ENCODE measurements around the gene INAFM1.

The INAFM1 gene

DNA sequence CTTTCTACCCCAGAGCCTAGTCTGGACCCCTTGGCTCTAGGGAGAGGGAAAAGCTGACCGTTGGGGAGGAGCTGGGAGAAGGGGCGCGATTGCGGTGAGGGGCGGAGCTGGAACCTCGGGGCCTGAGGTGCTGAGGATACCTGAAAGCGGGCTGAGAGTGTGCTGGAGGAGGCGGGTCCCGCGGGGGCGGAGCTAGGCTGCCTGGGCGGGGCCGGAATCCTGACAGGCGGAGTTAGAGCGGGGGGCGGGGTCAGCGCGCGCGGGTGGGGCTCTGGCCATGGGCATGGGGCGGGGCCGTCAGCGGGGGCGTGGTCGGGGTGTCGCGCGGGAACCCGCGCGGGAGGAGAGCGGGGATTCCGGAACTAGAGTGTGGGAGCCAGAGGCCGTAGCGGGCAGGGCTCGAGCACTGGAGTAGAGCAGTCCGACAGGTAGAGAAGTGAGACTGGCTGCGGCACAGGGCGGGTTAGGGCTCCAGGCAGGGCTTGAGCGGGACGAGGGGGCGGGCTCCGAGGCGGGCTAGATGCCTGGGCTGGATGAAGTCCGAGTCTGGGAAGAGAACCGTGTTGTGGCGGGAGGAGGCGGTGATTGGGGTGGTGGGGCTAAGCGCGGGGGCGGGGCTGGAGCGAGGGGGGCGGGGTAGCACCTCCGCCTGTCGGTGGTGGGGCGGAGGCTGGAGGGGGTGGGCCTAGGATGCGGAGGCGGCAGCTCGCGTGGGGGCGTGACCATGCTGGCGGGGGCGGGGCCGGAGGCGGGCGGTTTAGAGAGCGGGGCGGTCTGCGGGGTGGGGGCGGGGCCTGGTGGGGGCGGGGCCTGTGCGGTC, at the start of gene INAFM1:
Gene INAFM1, plus strand, starts transcription at position 815 of the 820 bp plus-strand sequence. CDS start 35 bp downstream, outside the sequence.
- peak; percentile 86 for DNase-seq

DNA sequence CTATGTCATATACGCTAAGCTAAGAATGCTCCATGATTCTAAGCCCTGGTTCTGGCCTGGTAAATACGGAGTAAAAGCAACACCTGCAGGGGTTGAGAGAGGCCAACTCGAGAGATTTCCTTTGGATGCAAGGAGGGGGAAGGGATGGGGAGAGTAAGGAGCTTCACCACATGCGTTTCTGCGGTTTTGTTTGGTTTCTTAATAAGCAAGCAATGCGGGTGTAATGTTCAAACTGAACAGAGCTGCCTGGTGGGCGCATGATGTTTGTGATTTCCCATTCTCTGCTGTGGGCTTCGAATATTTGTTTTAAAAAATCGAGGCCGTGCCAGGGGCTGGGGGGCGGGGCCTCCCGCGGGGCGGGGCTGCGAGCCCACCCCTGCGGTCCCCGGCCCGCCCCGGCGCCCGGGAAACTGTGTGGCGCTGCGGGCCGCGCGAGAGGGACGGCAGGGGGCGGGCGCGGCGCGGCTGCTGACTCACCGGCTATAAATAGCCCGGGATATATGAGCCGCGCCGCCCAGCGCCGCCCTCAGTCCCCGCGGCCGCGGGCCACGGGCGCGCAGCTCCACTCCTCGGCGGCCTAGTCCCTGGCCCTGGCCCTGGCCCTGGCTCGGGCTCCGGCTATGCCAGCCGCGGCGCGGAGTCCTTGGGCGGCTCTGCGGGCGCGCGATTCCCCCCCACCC, 48.8 kb upstream of the INAFM1 start:
- peak; percentile 73 for DNase-seq

DNA sequence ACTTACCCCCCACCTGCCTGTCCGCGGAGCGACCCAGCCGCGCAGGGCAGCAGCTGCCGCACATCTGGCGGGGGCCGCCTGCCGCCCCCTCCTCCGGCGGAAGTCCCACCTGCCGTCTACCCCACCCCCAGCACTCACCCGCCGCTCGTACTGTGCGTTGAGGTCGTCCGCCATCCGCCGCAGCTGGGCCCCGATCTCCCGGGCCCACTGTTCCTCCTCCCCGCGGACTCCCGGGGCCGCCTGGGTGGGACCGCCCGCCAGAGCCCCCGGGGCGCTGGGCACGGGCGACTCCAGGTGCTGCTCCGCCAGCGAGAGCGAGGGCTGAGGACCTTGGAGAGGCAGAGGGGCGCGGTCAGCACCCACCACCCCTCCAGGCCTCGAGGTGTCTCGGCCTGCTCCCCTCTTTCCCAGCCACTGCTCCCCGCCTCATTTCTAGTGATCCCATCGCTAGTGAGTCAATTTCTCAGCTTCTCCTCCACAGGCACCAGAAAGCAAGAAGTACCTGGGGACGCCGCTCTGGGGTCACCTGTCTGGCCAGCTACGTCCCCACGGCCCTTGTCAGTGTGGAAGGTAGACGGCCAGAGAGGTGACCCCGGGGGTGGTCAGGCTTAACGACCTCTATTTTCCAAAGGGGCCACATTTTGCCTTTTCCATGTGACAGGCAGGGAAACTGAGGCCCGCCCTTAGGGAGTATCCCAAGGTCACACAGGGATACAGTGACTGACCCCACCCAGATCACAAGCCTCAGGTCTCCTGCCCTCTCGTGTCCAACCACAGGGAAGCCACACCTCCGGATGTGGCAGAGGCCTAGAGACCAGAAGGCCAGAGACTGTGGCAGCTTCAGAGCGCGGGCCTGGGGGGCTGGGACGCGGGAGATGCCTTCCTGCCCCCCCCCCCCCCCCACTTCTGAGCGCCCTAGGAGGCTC, 48.0 kb upstream of the INAFM1 start:
- DNase-seq, result peak; percentile 81

DNA sequence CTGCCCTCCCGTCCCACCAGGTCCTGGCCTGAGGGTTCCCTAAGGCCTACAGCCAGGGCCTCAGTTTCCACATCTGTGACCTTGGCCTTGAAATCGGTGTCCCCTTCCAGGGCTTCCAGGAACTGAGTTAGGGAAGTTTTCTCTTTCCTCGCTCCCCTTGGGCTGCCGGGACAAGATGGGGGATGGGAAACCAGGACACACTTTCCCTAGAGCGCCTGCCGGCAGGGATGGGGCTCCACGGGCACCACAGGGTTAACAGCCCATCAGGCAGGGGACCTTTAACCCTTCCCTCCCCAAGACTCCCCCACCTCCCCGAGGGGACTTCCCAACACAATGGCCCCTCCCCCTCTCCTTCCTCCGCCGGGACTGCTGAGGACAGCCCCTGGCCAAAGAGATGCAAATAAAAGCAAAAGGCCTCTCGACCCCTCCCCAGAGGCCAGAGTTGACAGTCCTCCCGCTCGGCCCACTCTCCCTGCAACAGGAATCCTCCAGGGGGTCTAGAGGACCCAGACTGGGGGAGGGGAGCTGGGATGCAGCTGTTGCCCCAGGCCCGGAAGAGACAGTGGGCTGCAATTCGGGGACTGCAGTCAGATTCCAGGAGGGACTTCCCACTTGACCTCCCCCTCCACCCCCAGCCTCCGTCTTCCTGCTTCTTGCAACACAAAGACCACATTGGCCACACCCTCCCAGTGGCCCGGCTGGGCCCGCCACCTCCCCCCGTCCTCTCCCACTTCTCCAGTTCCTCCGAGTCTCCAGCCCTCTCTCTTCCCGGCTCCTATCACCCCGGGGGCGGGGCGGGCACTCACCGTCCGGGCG, 47.1 kb upstream of the INAFM1 start:
- peak; percentile 95 for DNase-seq

DNA sequence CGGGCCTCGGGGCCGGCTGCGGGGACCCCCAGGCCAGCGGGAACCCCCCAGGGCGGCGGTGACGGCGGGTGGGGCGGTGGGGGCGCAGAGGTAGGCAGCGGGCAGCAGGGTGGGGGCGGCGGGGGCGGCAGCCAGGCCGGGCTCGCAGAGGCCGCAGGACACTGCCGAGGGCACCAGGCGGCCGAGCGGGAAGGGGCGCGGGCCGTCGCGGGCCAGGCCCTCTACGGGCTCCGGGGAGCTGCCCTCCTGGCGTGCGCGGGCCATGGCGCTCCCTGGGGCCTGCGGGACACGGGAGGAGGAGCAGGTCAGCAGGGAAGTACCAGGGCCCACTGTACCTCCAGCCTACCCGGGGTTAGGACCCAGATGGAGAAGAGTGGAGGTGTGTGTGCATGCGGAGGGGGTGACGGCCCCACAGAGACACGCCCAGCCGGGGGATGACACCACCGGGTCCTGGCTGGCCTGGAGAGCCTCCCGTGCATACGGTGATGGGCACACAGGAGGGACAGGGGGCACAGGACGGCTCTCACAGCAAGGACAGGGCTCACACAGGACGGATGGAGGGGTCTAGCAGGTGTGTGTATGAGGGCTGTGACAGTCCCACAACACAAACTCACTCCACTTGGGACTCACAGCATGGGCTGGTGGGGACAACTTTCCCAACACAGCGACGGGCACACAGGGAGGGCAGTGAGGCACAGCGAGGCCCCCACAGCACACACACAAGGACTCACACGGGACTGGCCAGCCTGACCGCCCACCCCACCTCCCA, 46.3 kb upstream of the INAFM1 start:
- peak; percentile 48 for DNase-seq

DNA sequence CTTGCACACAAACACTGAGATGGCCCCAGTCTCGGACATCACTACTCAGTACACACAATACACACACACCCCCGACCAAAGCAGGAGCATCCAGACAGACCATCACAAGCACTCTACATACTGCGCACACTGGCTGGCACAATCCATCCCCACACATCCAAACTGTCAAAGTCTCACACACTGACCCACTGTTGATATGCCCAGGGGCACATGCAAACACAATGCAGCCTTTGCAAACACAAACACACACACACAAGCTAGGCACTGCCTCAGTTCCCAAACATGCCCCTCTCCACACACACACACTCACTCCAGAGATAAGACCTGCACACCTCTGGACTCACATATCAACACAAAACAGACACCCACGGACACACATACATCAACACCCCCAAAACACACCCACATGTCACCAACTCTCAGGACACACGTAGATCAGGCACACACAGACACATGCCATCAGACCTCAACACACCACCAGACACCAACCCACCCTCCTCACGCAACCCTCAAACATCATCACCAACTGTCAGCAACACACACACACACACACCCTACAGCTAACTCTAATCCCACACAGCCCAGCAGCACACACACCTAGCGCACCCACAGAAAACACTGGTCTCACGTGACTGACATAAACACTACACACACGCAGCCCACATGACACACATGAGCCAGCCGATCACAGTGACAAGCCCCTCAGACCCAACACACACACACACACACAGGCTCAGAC, 45.6 kb upstream of the INAFM1 start:
- peak; percentile 3 for DNase-seq

DNA sequence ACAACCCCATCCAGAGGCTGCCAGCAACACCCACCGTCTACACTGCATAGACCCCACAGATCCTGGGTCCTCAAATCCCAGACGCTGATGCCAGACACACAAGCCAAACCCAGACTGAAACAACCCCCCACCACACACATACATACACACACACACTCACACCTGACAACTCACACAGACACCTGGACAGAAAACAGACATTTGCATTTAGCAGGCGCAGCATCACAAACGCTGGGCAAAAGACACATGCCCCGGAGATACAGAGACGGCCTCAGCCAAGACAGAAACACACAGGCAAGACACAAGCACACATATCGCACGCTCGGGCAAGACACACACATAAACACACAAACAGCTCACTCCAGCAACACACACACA, 45.0 kb upstream of the INAFM1 start:
- DNase-seq, result peak; percentile 7

DNA sequence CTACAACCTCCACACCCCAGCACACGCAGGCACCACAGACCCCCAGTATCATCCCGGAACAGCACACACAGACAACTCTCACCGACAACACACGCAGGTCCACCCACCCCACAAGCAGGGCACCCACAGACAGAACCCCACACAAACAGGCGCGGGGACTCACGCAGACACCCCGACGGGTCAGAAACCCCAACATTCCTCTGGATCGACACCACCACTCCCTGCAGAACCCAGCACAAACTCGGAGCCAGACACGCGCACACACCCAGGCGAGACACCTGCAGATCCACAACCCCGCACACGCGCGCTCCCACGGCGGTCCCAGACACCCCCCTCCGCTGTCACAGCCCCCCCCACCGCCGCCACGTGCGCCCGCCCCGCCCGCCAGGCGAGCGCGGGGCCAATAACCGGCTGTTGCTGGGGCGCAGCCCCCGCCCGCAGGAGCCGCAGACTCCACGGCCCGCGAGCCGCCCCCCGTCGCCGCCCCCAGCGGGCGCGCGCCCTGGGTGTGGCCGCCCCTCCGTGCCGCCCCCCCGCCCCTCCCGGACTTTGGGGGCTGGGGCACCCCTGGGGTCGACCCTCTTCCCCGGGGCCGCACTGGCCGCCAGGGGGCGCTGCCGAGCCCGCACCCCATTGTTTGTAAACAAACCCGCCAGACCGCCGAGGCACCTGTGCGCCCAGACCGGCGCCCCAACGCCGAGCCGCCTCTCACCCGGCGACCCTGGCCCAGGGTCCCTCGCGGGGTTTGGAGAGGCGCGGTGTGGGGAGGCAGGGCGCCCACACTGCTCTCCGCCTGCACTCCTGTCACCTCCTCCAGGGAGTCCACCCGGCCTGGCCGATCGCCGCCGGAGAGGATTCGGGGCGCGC, 44.4 kb upstream of the INAFM1 start:
- DNase-seq, result peak; percentile 51

DNA sequence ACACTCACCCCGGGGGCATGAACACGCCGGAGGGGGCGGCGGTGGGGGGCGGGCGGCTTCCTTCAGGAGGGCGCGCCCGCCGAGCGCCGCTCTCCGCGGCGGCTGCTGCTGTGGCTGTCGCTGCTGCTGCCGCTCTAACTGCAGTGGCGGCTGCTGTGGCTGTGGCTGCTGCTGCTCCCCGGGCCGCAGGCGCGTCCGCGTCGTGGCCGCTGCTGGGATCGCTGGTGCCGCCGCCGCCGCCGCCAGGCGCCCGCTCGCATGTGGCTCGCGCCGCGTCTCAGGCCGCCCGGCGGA, 43.8 kb upstream of the INAFM1 start, which contains the start of gene BBC3:
Gene BBC3, minus strand, starts transcription at position 279 of the 294 bp plus-strand sequence. CDS start 2,768 bp downstream, outside the sequence.
- no peak for DNase-seq

DNA sequence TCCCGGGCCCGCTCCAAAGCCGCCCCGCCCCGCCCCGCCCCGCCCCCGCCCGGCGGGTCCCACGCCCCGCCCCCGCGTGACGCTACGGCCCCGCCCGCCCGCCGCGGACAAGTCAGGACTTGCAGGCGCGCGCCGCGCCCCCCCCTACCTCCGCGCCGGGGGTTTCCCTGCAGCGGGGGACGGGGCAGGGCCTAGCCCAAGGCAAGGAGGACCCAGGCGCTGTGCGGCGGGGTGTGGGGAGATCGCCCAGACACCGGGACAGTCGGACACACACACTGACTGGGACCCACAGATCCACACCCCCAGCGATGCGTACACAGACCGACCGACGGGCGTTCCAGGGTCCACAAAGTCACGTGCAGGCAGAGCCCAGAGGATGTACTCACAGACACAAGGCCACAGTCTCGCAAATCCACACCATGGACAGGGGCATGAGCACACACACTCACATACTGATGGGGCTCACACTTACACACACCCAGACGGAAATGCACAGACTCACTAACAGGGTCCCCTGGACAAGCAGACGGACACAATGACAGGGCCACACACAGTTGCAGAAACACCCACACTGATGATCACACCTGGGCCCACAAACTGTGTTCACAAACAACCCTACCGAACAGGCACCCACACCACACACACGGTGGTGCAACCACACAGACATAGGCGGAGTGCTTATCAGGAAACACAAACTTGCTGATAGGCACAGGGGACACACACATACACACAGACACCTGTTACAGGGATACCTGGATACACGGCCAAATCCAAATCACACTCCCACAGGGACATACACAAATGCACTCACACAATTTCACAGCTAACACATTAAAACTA, 43.2 kb upstream of the INAFM1 start:
- DNase-seq, result peak; percentile 78

DNA sequence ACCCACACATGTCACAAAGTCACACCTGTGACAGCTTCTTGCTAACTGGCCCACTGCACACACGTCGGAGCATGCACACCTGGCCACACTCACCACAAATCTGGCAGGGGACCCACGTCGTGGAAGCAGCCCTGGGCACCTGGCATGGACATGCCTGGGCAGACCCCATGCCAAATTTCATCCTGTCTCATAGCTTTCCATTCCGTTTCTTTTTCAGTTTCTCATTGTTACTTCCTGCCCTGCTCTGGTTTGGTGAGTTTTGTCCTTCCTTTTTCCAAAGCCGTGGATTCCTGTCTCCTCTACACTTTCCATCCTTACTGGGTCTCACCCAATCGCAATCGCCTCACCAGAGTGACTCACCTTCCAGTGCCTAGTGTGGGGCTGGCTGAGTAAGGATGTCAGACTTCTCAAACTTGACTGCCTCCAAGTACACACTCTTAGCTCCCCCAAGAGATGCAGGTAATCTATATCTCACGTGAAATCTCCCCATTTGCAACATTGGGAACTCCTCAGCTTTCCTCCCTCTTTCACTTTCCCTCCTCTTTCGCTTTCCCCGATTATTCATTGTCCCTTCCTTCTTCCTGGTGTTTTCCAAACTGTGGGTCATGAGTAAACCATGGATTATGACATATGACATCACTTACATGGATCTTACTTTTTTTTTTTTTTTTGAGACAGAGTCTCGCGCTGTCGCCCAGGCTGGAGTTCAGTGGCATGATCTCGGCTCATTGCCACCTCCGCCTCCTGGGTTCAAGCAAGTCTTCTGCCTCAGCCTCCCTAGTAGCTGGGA, 42.1 kb upstream of the INAFM1 start:
- DNase-seq, result peak; percentile 67

DNA sequence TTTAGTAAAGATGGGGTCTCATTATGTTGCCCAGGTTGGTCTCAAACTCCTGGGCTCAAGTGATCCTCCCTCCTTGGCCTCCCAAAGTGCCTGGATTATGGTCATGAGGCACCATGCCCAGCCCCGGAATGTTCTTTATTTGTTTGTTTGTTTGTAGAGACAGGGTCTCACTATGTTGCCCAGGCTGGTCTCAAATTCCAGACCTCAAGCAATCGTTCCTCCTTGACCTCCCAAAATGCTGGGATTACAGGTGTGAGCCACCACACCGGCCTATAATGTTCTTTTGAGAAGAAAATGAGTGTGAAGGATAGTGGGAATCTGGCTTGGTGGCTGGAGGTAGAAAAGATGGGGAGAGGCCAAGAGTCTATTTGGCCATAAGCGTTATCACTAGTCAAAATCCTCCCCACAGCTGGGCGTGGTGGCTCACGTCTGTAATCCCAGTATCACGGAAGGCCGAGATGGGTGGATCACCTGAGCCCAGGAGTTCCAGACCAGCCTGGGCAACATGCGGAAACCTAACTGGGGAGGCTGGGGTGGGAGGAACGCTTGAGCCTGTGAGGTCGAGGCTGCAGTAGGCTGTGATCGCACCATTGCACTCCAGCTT, 38.5 kb upstream of the INAFM1 start:
- DNase-seq, result no peak

DNA sequence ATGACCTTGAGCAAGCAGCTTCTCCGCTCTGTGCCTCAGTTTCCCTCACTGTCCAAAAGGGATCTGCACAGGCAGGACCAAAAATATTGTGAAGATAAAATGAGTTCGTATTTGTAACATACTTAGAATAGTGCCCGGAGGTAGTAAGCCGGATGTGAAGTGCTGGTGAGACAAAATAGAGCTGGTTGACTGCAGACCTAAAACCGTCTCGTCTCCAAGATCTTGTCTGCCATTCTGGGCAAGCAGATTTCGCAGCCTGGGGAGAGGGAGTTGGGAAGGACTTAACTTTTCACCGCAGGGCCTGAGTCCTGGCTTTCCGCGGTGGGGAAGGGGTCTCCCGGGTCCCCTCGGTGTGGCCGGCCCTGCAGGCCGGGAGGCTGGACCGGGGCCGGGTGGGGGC, 35.5 kb upstream of the INAFM1 start:
- no peak for DNase-seq

DNA sequence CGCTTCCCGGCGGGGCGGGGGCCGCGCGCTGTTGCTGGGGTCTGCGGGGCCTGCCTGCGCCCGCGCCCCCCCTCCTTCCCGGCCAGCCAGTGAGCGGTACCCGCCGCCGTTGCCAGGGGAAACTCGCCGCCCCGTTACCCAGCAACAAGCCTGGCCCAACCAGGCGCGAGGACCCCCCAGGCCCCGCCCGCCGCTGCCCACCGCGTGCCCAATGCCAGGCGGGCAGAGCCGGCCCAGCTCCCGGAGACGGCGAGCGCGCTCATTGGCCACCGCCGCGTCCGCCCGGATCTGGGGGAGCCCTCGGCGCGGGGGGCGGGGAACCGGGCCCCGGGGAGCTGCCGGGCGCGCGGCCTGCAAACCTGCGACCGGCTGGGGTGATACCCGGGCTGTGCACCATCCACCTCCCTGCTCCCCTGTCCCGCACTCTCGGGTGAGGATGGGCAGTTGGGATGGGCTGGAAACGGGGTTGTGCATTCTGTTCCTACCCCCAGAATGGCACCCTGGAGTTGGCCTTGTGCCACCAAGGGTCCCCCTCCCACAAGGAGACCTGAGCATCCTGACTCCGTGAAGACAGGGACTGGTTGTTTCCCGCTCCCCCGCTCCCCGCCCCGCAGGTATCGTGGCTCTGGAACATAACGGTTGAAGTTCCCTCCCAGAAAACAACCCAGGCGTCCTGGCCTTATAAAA, 34.9 kb upstream of the INAFM1 start:
- peak; percentile 93 for DNase-seq

DNA sequence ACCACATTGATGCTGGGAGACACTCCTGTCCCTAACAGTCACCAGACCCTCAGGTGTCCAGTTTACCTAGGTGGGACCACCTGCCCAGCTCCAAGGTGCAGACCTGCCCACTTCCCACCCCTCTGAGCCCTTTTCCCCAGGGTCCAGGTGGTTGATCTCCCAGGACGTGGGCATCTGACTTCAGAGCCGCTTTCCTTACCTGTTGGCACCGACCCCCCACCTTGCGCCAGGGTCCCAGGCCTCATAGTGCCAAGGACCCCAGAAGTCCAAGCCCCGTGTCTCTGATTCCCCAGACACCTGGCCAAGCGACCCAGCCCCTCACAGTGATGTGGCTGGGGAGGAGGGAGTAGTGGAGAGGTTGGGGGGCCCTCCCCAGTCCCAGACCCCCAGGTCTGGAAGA, 34.1 kb upstream of the INAFM1 start:
- no peak for DNase-seq

DNA sequence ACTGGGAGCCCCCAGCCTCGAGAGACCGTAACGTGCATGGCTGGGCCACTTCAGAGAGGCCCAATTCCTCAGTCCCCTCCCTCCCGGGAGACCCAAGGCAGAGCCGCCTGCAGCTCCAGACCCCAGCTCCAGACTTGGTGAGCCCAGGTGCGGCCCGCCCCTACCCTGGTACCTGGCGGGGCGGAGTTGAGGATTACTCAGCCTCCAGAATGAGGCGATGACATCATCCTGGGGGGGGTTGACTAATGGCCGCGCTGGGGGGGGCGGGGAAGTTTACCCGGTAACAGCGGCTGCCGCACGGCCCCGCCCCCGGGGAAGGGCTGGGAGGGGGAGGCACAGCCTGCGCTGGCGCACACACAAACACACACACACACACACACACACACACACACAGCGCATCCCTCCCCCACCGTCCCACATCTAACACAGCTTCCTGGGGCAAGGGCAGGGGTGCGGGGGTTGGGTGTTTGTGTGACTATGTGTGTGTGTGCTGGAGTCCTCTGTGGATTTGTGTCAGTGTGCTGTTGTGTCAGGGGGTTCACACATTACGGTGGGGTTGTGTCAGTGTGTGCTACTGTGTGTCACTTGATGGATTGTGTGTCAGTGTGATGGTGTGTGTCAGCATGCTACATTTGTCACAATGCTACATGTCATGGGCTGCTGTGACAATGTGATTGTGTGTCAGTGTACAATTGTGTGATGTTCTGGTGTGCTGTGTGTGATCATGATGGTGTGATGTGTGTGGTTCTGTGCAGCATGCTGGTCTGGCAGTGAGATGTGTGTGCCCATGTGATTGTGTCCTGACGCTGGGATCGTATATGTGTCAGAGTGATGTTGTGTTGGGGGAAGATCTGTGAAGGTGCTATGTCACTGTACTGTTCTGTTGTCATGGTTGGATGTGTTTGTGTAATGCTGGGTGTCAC, 33.4 kb upstream of the INAFM1 start:
- DNase-seq, result peak; percentile 74

Measured in NCI-H226 (cell line).